ENCODE measurements around the gene USP11. TPM values are rescaled to one million over a fixed set of nuclear protein-coding genes. Genes with fewer than 3 reads are reported as not detected.
A peak's percentile ranks its signal among the peaks of the same experiment; 100 is the strongest.
"Not testable (repeated sequence)": the region's sequence is repeated elsewhere in the genome, so short reads cannot be mapped to it uniquely, and the experiment has no call there.

Gene USP11
- total RNA-seq, 6 donors from 2014 or later = 42.9 to 103 (median 60.0) TPM

DNA sequence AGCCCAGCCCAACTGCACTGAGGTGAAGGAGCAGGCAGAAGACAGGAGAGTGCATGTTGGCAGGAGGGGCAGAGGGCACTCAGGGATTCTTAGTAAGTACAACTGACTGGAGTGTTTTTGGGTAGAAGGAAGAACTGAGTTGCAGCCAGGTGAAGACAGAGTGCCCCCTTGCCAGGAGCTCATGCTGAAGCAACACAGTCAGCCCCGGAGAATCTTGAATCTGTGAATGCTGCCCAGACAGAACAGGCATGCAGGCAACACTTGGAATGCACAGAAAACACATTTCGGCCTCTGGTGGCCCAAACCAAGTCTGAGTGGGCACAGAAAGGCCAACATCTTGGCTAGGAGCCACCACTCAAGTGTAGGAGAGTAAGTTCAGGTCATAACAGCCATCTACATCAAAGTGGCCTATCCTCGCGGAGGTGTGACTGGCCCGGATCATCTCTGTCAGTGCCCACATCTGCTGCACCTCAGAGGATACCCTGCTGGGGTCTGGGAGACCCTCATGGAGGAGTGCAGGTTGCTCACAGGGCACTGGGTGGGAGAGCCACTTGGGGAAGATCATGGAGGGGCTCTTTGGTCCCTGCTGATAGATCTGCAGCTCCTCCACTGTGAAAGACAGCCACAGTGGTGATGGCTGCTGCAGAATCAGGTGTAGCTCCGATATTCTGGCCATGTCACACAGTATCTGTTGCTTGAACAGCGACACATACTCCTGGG lies 40.4 kb downstream of the USP11 start:
- 66 to 67% methylated on average over 2 to 4 of the region's 7 CpGs for WGBS, 2 donors
- no peak overlapping the region for H3K27ac ChIP-seq
- no peak for TF ChIP-seq POLR2A (IDR thresholded peaks at IDR 0.05)
- TF ChIP-seq POLR2AphosphoS5 (IDR thresholded peaks at IDR 0.05) = no peak
- TF ChIP-seq, protein P1, sequence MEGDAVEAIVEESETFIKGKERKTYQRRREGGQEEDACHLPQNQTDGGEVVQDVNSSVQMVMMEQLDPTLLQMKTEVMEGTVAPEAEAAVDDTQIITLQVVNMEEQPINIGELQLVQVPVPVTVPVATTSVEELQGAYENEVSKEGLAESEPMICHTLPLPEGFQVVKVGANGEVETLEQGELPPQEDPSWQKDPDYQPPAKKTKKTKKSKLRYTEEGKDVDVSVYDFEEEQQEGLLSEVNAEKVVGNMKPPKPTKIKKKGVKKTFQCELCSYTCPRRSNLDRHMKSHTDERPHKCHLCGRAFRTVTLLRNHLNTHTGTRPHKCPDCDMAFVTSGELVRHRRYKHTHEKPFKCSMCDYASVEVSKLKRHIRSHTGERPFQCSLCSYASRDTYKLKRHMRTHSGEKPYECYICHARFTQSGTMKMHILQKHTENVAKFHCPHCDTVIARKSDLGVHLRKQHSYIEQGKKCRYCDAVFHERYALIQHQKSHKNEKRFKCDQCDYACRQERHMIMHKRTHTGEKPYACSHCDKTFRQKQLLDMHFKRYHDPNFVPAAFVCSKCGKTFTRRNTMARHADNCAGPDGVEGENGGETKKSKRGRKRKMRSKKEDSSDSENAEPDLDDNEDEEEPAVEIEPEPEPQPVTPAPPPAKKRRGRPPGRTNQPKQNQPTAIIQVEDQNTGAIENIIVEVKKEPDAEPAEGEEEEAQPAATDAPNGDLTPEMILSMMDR (IDR thresholded peaks at IDR 0.05) = no peak
- no peak for TF ChIP-seq EP300 (IDR thresholded peaks at IDR 0.05)
- ATAC-seq (ENCODE audit: low FRiP score in 2 of 2) (peak in 1 of 2 donors; percentile 55), DNase-seq (no peak)
- H3K4me3 ChIP-seq = no peak overlapping the region
- H3K4me1 ChIP-seq = no peaks in the 10 kb centered on the region
- no peaks in the 10 kb centered on the region for H3K27me3 ChIP-seq
- H3K9me3 ChIP-seq = no peaks in the 10 kb centered on the region
- H3K36me3 ChIP-seq = no peaks in the 10 kb centered on the region

DNA sequence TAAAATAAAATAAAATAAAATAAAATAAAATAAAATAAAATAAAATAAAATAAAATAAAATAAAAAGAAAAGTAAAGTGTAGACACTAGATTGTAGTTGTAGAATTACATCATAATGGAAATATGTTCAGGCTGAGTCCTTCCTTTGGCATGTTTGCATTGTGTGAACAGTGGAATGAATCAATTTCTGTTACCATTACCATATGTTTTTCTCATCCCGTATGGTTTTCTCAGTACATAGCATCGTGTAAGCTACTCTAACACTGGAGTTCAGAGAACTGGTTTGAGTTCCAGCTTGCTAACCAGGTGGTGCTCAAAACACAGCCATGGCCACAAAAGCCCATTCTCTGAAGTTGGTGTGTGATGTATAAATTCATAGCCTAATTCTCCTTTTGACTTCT lies 45.9 kb downstream of the USP11 start:
- Histone ChIP-seq H3K36me3 (no peaks in the 10 kb centered on the region), H3K9me3 (no peaks in the 10 kb centered on the region), H3K27ac (no peak overlapping the region), H3K4me3 (no peak overlapping the region), H3K4me1 (no peaks in the 10 kb centered on the region), H3K27me3 (no peaks in the 10 kb centered on the region)
- TF ChIP-seq POLR2A (IDR thresholded peaks at IDR 0.05) (no peak), POLR2AphosphoS5 (IDR thresholded peaks at IDR 0.05) (no peak), EP300 (IDR thresholded peaks at IDR 0.05) (no peak)
- TF ChIP-seq, protein P1 (IDR thresholded peaks at IDR 0.05) = no peak
- DNase-seq (no peak), ATAC-seq (ENCODE audit: low FRiP score in 2 of 2) (no peak)
- 60 to 74% methylated on average over 2 of the region's 2 CpGs for WGBS, 2 donors

GRCh38 chrX:47283015-47283771 lies 50.4 kb downstream of the USP11 start:
- Histone ChIP-seq H3K27me3 (no peaks in the 10 kb centered on the region), H3K27ac (no peak overlapping the region), H3K4me3 (no peak overlapping the region), H3K9me3 (no peaks in the 10 kb centered on the region), H3K36me3 (no peaks in the 10 kb centered on the region), H3K4me1 (no peaks in the 10 kb centered on the region)
- ATAC-seq (ENCODE audit: low FRiP score in 2 of 2) (no peak), DNase-seq (no peak)
- TF ChIP-seq, protein P1 (IDR thresholded peaks at IDR 0.05) = no peak
- TF ChIP-seq POLR2AphosphoS5 (IDR thresholded peaks at IDR 0.05) = no peak
- no peak for TF ChIP-seq POLR2A (IDR thresholded peaks at IDR 0.05)
- TF ChIP-seq EP300 (IDR thresholded peaks at IDR 0.05) = no peak
- WGBS, 2 donors = 39 to 68% methylated on average over 2 to 18 of the region's 18 CpGs

DNA sequence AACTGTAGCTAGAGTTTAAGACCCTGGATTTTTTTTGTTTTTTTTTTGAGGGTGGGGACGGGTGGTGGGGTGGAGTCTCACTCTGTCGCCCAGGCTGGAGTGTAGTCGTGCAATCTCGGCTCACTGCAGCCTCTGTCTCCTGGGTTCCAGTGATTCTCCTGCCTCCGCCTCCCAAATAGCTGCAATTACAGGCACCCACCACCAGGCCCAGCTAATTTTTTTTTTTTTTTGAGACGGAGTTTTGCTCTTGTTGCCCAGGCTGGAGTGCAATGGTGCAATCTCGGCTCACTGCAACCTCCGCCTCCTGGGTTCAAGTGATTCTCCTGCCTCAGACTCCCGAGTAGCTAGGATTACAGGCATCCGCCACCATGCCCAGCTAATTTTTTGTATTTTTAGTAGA lies 51.8 kb downstream of the USP11 start:
- H3K36me3 ChIP-seq; H3K9me3 ChIP-seq; H3K27me3 ChIP-seq; H3K27ac ChIP-seq; ATAC-seq (ENCODE audit: low FRiP score in 2 of 2); H3K4me1 ChIP-seq; H3K4me3 ChIP-seq; DNase-seq: not testable (repeated sequence)
- TF ChIP-seq, protein P1 (IDR thresholded peaks at IDR 0.05) = peak in 1 of 6 experiments; percentile 16
- 73 to 91% methylated on average over 10 of the region's 10 CpGs for WGBS, 2 donors

Data from upper lobe of left lung (tissue), 6 donors.